NCI-H1417 treated with DMSO at 0.1 percent for 48 hours (cell line): ENCODE results near the gene MBTPS1.

Source experiments
- DNase-seq: peaks from one replicate; lab custom pipeline; 2025; lab: John Stamatoyannopoulos, UW

Gene MBTPS1

DNA sequence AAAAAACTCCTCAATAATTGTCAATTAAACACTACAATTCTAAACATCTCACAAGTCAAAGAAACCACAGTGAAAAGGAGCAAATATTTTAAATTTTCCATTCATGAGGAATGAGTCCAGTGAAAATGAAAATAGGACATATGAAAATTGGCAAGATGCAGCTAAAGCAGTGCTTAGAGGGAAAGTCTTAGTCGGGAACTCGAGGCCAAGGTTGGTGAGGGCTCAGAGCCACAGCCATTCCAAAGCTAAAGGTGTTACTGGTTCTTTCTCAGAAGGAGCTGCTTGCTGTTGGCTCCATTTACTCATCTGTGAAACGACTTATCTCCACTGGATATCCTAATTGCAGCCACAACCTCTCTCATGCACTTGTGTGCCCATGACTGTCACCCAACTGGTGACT, 80.6 kb downstream of the MBTPS1 start:
- no peak for DNase-seq

DNA sequence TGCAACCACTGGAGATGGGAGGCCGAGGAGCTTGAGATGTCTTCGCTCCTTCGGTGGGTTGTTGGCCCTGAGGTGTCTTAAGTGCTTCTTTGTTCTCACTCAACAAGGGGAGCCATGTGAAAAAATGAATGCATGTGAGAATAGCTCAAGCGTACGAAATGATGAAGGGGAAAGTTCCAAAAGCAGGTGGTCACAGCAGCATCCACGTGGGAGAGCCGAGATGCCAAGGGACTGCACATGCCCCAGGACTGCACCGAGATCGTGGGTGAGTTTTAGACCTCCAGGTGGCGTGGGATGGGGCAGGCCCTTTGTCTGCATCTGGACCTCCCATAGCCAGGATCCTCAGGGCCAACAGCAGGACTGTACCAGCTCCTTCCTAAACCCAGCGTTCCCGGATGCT, 82.2 kb downstream of the MBTPS1 start:
- DNase-seq: no peak

DNA sequence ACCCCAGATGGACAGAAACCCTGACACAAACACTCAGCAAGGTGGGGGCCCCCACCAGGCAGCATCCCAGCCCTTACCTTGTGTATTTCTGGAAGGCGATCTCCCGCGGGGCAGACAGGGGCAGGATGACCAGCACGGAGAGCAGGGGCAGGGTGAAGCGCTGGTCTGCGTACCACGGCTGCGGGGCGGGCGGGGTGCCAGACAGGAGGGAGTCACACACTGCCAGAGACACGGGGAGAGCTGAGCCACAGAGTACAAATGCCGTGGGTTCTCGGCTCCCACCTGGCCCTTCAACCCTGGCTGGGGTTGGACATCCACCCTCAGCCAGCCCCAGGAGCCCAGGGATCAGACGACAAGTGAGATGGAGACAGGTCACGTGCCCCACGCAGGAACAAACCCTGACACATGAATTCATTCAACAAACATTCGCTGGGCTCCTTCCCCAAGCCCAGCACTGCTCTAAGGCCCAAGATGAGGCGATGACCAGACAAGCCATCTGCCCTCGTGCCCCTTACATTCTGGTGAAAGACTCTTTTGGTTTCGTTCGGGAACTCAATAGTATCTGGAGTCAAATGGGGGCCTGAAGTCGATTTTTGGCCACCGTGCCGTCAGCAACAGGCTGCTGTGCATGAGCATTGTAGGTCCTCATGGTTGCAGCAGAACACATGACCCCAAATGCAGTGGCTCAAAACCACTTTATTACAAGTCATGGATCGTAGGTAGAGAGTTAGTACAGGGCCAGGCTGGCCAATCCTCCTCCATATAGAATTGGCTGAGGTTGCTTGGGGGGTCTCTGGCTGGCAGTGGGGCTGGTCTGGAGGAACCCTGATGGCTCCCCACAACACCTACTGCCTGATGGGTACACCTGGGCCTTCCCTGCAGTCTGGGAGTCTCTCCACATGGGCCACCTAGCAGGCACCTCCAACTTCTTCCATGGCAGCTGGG, 83.2 kb downstream of the MBTPS1 start:
- no peak for DNase-seq

DNA sequence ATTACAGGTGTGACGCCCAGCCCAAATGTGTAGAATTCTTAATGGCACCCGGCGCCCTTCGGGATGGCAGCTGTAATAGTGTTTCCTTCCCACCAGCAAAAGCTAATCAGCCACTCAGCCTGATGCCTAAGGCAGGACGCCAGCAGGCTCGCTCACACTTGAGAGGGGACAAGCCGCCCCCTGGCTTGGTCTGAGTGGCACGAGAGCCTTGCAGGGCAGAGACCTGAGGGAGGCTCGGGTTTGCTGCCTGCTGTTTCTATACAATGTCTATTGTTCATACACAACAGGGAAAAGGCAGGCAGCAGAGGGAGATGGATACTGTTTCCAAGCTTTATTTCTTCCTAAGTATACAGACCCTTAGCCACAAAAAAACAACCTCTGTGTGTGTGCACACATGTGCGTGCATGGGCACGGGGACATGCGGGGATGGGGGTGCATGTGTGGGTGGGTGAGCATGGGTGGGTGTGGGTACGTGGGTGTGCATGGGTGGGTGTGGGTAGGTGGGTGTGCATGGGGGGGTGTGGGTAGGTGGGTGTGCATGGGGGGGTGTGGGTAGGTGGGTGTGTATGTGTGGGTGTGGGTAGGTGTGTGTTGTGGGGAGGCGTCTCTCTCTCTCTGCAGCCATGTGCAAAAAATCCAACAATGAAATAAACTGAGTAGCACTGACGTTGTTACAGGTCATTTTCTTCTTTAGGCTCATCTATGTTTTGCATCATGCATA, 84.1 kb downstream of the MBTPS1 start:
- DNase-seq: no peak

- DNase-seq: no peak
Observed at GRCh38 chr16:84031556-84031955, 85.2 kb downstream of the MBTPS1 start.

- no peak for DNase-seq
Observed at GRCh38 chr16:84029297-84030047, 87.3 kb downstream of the MBTPS1 start.

DNA sequence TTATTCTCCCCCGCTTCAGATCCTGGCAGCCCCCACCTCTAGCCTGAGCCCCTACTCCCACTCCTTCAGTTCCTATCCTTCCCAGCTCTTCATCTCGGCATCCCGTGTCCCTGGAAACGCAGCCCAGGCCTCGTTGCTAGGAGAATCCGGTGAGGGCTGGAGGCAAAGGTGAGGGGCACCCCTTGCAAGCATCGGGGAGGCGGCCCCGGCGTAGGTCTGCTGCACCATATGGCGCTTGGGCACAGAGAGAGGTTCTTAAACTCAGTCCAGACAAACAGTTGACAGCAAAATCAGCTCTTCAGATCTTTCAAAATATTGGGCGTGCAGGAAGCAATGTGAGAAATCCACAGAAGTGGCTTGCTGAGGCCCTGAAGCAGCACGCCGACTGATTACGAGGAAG, 89.1 kb downstream of the MBTPS1 start:
- no peak for DNase-seq

GRCh38 chr16:84026606-84027005, 90.1 kb downstream of the MBTPS1 start:
- DNase-seq: no peak

DNA sequence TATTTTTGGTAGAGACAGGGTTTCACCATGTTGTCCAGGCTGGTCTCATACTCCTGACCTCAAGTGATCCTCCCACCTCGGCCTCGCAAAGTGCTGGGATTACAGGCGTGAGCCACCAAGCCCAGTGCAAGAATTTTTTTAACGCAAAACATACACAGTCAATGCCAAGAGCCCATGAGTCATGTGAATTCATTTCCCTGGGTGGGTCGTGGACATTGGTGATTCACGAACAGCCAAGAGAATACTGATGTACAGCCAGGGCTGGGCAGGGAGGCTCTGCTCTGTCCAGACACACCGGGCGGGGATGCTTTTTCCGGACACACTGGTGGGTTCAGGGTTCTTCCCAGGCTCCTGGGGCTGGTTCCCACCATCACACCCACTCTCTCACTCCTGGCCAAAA, 91.9 kb downstream of the MBTPS1 start:
- no peak for DNase-seq

DNA sequence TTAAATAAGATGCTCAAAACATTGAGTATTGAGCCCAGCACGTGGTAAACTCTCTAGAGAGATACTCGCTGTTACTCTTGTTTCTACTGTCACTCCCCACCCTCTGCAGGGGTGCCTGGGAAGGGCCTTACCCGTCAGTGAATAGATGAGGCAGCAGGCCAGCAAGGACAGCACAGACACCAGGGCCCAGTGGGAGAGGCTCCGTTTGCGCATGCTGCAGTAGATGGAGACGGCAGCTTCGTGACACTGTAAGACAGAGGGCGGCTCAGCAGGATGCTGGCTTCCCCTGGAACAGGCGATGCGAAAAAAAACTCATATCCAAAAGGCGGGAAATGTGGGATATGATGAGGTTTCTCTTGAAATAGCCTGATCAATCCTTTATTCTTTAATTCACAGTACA, 94.1 kb downstream of the MBTPS1 start:
- DNase-seq: no peak

DNA sequence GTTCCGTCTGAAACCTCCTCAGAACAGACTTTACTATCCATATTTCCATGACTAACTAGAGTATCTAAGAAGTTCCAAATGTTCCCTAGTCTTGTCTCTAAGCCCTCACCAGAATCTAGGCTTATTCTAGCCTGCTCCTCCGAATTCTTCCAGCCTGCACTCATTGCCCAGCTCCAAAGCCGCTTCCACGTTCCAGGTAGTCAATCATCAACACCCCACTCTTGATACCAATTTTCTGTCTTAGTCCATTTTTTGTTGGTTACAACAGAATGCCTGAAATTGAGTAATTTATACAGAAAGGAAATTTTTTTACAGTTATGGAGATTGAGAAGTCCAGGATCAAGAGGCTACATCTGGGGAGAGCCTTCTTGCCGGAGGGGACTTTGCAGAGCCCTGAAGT, 95.3 kb downstream of the MBTPS1 start:
- DNase-seq: no peak

DNA sequence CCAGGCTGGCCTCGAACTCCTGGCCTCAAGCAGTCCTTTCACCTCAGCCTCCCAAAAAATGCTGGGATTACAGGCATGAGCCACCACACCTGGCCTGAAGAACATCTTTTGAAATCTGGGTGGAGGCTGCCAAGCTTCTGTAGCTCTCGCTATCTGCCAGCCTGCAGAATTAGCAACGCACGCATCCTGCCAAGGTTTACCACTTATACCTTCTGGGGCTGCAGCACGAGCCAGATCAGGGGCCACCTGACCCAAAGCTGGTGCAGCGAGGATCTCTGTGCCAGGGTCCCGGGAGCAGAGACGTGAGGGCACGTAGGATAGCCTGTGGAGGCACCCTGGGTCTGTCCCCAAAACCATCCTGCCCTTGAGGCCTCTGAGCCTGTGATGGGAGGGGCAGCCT, 96.4 kb downstream of the MBTPS1 start:
- no peak for DNase-seq

GRCh38 chr16:84018710-84019109, 98.0 kb downstream of the MBTPS1 start:
- DNase-seq: no peak

DNA sequence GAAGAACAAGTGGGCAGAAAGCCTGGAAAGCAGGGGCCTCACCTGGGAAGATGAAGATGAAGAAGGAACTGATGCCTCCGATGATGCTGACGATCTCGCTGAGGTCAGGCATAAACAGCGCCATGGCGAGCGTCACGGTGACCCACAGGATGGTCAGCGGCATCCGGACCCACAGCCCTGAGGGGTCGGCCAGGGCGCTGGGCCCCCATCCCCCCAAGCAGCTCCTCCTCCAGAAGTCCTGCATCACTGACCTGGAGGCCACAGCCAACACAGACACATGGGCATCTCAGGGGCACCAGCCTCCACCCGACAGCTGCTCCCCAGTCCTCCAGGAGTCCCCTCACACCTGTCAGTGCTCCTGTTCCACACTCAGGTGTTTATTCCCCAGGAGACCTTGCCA, 100.3 kb downstream of the MBTPS1 start:
- no peak for DNase-seq

- DNase-seq: no peak
Observed at GRCh38 chr16:84015399-84015798, 101.3 kb downstream of the MBTPS1 start.

GRCh38 chr16:84014570-84015327, 102.0 kb downstream of the MBTPS1 start:
- no peak for DNase-seq

DNA sequence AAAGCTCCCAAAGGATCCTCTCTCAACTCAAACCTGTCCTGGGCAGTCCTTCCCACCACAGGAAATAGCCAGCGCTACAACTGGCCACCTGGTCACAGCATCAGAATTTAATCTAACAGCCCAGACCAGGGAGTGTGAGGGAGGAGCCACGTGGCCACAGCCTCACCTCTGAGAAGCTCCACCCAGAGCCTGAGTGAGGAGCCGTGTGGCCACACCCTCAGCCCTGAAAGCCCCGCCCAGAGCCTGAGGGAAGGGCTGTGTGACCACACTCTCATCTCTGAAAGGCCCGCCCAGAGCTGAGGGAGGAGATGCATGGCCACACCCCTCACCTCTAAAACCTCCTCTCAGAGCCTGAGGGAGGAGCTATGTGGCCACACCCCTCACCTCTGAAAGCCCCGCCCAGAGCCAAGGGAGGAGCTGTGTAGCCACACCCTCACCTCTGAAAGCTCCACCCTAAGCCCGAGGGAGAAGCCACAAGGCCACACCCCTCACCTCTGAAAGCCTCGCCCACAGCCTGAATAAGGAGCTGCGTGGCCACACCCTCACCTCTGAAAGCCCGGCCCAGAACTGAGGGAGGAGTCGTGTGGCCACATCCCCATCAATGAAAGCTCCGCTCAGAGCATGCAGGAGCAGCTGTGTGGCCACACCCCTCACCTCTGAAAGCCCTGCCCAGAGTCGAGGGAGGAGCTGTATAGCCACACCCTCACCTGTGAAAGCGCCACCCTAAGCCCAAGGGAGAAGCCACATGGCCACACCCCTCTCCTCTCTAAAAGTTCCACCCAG, 102.8 kb downstream of the MBTPS1 start:
- DNase-seq: no peak

DNA sequence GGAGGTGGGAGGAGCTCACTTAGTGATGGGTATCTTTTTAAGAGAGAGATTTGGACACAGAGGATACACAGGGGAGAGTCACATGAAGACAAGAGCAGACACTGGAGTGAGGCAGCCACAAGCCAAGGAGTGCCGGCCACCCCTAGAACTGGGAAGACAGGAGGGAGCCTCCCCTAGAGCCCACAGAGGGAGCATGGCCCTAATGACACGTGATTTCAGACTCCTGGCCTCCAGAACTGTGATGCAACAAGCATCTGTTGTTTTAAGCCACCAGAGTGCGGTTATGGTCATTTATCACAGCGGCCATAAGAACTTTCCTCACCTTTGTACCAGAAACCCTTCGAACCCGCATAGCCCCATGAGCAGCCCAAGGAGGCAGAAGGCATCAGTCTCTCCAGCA, 107.5 kb downstream of the MBTPS1 start:
- DNase-seq: no peak

DNA sequence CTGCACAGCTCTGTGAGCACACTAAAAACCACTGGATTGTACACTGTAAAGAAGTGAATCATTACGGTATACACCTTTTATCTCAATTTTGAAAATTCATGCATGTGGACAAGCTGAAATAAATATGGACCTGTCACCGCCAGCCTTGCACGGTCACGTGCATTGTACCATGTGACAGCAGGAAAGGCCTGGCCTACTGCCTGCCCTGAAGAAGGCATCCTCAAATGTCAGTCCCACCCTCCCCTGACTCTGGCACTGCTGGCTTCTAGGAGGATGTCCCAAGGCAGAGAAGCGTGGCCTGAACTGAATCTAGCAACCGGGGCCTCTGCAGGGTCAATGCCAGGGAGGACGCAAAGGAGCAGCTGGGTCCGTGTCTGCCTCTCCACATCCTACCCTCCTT, 108.8 kb downstream of the MBTPS1 start:
- no peak for DNase-seq

DNA sequence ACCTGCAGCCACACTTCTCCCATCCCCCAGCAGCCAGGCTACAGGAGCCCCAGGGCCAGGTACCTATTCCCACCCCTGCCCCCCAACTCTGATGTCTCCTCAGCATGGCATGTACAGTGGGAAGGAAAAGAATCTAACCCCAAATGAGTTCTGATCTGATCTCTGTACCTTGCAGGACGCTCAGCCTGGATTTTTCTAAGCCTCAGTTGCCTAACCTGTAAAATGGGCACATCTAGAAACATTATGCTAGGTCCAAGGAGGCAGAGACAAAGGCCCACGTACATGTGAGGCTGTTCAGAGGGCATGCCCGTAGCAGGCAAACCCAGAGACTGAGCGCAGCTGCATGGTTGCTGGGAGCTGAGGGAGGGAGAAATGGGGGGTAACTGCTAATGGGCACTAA, 109.2 kb downstream of the MBTPS1 start:
- DNase-seq: no peak

DNA sequence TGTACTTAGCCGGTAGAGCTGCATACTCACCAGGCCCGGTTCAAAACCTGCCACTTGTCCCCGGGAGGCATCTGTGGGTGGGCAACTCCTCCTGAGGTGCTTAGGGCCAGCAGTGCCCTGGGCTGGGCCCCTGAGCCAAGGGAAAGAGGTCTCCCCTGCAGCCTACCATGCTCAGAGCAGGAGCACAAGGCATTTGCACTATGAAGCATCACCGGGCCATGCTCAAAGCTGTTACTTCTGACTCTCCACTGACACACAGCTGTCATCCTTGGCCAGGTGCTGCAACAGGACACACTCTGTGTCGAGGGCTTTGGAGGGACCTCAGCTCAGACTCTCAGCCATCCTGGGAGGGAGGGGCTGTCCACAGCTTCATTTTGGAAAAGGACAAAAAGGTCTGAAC, 111.4 kb downstream of the MBTPS1 start:
- no peak for DNase-seq
